ENCODE results near the gene CYTH1.

GRCh38 chr17:78659546-78659945, 122.5 kb downstream of the CYTH1 start:
- TF ChIP-seq EZH2 (IDR thresholded peaks at IDR 0.05; ENCODE audit: insufficient read depth, poor library complexity, severe bottlenecking) (no peak), EZH2phosphoT487 (IDR thresholded peaks at IDR 0.05; ENCODE audit: insufficient read depth, low read depth) (no peak)

Measured in GM23248 (cell line).